Occipital lobe (tissue), 2 donors: Measurements from ENCODE around the gene DLX2. TPM values are rescaled to one million over a fixed set of nuclear protein-coding genes. Genes with fewer than 3 reads are reported as not detected.
"Not testable (repeated sequence)": the region's sequence is repeated elsewhere in the genome, so short reads cannot be mapped to it uniquely, and the experiment has no call there.

Experiments used
- DNase-seq: peaks from one replicate; lab custom pipeline; 2025; lab: John Stamatoyannopoulos, UW
- total RNA-seq: library from RNA; depleted of rRNA; stranded (reverse); fragments of >200 nt; gene quantifications from one replicate; pipeline ENCODE4 v1.2.3, GENCODE V29; 2014

The DLX2 gene
- 3.3 TPM for total RNA-seq

DNA sequence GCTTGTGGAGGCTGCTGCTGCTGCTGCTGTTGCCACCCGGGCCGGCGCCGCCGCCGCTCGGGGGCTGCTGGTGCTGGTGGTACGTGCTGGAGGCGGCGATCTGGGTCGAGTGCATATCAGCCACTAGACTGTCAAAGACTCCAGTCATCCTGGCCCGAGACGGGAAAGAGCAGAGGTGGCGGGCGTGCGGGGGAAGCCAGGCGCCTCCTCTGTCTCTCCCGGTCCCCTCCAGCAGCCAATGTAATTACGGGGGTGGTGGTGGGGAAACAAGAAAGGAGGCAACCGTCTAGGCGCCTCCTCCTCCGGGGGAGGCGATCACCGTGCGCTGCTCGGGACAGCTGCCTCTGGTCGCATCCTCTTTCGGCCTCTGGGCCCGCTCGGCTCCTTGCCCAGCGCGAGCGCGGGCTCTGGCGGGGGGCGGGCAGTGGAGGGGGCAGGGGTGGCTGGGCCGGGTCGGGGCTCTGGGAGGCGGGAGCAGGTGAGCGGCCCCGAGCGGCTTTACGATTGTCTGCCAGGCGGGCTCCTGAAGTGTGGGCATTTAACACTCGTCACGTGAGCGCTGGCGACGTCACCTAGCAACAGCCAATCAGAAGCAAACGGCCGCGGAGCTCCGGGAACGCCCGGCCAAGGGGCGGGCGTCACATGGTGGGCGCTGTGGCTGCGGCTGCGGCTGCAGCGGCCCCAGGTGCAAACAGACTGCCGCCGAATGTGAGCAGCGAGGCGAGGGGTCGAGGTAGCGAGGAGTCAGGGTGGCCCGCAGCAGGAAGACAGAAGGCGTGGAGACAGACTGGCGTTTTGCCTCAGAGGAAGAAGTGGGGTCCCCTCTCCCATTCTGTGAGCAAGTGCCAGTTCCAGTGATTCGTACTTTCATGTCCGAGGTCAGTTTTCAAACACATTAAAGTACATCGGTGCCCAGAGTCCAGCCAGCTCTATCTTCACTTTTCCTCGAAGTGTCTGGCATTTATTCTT lies at the start of gene DLX2:
Gene DLX2 (minus strand): TSS at position 510 of the 969 bp plus-strand sequence. CDS start 362 bp downstream, at position 148.
- DNase-seq, result peak; percentile 56

DNA sequence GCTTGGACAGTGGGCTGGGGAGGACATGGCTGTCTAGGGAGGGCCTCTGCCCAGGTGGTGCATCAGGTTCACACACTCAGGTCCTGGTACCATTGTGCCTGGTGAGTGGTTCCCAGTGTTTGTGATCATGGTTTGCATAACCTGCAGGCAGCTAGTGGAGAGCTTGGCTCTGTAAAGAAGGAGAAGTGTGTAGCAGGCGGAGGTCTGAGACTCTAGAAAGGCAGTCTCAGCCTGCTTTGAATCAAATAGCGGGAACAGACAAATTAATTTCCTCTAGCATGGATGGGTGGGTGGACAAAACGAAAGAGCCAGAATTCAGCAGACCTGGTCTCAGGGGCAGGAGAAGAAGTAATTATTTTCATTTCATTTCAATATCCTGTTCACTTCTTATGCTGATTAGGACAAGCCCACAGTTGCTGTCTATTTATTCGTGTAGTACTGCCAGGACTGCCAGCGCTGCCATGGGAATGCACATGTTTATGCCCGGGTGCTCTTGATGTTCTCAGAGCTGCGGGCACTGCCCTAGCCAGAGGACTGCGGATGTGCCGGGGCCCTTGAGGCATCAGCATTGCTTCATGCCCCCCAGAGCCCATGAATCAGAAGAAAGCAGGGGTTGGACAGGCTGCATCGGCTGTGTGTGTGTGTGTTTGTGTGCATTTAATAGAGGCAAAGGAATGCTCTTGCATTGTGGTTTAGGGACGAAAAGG lies 45.4 kb upstream of the DLX2 start:
- no peak for DNase-seq

DNA sequence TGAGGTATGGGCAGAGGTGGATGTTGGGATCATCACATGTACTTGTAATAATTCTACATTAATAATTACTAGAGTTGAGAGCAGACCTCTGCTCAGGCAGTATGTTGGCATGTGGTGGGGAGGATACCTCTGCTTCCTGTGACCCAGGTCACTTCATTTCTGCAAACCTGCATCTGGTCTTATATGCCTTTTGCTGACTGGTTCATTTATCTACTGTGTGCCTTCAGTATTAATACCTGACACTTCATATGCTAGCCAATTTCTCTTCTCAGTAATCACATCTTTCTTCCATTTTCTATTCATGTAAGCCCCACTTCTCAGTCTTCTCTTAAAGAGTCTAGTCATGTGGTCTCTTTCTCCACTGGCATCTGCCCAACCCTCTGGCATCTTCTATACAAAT lies 41.1 kb upstream of the DLX2 start:
- DNase-seq, result no peak

DNA sequence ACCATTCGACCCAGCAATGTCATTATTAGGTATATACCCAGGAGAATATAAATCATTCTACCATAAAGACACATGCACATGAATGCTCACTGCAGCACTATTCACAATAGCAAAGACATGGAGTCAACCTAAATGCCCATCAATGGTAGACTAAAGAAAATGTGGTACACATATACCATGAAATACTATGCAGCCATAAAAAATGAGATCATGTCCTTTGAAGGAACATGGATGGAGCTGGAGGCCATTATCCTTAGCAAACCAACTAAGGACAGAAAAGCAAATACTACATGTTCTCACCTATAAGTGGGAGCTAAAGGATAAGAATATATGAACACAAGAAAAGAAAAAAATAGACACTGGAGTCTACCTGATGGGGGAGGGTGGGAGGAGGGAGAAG lies 36.0 kb upstream of the DLX2 start:
- not testable (repeated sequence) for DNase-seq

DNA sequence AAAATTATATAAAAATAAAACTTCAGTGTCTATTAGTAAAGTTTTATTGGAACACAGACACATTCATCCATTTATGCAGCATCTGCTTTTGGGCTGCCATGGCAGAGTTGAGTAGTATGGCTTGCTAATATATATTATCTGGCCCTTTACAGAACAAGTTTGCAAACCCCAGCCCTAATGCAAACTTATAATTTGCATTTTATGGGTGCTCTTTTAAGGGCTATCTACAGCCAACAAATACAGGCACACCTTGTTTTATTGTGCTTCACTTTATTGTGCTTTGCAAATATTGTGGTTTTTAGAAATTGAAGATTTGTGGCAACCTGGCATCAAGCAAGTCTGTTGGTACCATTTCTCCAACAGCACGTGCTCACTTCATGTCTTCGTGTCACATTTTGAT lies 35.2 kb upstream of the DLX2 start:
- no peak for DNase-seq

DNA sequence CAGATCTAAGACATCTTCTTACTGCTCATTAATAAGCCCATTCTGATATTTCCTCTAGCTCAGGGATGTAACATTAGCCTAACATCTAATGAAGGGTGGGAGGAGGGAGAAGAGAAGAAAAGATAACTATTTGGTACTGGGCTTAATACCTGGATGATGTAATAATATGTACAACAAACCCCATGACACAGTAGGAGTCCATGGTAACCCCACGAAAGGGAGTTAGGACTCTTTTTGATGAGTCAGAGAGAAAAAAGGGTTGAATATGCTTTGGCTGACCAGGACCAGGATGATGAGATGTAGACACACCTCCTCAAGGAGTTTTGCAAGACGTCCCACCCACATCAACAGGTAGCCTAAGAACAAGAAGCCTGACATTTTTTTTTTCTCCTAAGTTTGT lies 34.4 kb upstream of the DLX2 start:
- no peak for DNase-seq

- no peak for DNase-seq
Observed at GRCh38 chr2:172135446-172135845, 32.7 kb upstream of the DLX2 start.

DNA sequence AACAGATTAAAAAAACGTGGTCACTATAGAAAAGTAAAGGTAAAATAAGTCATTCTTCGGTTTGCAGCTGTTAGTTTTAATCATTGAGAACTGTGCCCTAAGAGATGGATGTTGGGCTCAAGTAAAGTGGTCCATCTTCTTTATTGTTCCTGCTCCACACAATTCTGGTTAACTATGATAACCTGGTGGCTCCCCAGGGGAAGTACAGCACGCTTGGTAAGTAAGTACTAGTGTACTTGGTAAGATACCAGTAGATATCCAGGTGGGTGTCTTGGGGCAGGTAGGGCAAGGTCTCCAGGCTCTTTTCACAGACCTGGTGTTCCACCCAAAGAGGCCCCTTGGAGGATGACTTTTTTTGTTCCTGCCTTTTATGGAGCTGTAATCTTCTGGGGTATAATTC lies 31.6 kb upstream of the DLX2 start:
- no peak for DNase-seq

- no peak for DNase-seq
Observed at GRCh38 chr2:172131713-172132555, 29.2 kb upstream of the DLX2 start.

GRCh38 chr2:172129404-172129803 lies 26.7 kb upstream of the DLX2 start:
- no peak for DNase-seq

DNA sequence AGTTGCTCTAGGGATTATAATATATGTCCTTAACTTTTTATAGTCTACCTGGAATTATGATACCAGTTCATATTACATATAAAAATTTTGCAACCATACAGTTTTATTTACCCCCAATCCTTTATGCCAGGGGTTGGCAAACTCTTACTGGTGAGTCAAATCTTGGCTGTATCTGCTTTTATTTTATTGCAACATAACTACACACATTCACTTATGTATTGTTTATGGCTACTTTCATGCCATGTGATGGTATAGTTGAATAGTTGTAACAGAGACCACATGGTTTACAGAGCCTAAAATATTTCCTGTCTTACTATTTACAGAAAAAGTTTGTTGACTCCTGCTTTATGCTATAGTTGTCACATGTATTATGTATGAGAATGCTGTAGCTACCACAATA lies 25.8 kb upstream of the DLX2 start:
- DNase-seq, result no peak

DNA sequence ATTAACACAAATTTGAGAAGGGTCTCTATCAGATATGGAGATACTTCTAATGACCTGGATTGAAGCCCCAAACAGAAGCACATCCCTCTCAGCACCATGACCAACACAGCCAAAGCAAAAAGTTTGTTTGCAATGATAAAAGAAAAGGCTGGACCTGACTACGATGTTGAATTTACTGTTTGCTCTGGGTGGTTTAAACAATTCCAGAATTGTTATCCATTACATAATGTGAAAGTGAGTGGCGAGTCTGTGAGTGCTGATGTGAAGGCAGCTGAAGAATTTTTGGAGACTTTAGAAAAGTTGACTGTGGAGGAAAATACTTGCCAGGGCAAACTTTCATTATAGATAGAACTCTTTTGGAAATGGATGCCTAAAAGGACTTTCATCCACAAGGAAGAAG lies 17.4 kb upstream of the DLX2 start:
- no peak for DNase-seq

DNA sequence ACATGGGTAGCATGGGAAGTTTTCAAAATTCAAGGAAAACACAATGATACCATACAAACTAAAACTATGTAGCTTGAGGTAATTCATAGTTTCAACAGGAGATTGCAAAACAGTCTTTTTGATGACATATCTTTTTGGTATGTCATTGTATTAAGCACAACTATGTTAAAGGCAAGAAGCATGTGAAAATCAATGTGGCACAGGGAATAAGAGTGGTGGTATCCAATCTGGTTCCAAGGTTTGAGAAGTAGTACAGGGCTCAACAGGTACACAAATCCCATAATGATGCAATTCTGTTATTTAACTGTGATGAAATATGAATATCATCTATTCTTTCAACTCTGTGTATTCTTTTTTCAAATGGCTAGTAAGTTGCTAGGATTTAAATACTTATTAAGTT lies 16.4 kb upstream of the DLX2 start:
- no peak for DNase-seq

GRCh38 chr2:172116107-172116506 lies 13.4 kb upstream of the DLX2 start:
- DNase-seq, result no peak

GRCh38 chr2:172114579-172114978 lies 11.9 kb upstream of the DLX2 start:
- no peak for DNase-seq

- DNase-seq, result not testable (repeated sequence)
Observed at GRCh38 chr2:172114176-172114575, 11.5 kb upstream of the DLX2 start.

DNA sequence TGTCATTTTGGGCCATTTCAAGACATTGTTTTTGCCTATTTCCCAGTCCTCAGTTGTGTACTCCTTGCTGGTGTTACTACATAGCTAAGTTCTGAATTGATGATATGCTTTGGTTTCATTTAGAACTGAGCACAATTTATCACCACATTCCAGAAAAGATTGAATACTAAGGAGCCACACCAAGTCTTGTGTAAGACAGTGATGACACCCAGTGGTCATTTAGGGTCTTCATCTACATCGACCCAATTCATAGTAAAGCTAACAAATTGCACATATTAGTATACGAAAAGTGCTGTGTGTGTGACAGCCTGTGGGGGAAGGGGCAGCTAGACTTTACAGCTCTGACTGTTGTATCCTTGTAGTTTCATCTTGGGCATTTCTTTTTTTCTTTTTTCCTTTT lies 10.9 kb upstream of the DLX2 start:
- no peak for DNase-seq

GRCh38 chr2:172109988-172110811 lies 7.5 kb upstream of the DLX2 start:
- DNase-seq, result no peak

GRCh38 chr2:172109256-172109987 lies 6.7 kb upstream of the DLX2 start:
- DNase-seq, result no peak

DNA sequence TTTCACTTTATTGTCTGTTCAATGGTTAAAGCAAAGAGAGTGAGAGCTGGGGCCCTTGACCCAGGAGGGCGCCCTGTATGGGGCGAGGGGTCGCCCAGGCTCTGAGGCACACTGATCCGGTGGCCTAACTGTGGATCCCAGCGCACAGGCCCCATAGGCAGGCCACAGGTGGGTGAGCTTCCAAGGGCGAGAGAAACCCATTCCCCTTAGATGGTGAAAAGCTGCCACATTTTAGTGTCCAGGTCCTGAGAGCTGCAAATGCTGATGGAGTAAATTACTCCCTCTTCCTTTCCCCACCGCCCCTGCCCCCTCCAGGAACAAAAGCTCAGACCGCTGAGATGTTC lies 5.9 kb upstream of the DLX2 start:
- DNase-seq, result no peak
